Stimulated activated CD4-positive, alpha-beta T cell treated with anti-CD3 and anti-CD28 coated beads, Interleukin-12 subunit alpha, Interleukin-12 subunit beta, amount 100 ng/mL, for 4 hours (primary cell): ENCODE measurements around the gene CCDC32.
A peak's percentile ranks its signal among the peaks of the same experiment; 100 is the strongest.
"Not testable (repeated sequence)": the region's sequence is repeated elsewhere in the genome, so short reads cannot be mapped to it uniquely, and the experiment has no call there.

Experiments used
- DNase-seq: peaks from one replicate; pipeline ENCODE4 v3.0.0-alpha.2; 2020

The CCDC32 gene

DNA sequence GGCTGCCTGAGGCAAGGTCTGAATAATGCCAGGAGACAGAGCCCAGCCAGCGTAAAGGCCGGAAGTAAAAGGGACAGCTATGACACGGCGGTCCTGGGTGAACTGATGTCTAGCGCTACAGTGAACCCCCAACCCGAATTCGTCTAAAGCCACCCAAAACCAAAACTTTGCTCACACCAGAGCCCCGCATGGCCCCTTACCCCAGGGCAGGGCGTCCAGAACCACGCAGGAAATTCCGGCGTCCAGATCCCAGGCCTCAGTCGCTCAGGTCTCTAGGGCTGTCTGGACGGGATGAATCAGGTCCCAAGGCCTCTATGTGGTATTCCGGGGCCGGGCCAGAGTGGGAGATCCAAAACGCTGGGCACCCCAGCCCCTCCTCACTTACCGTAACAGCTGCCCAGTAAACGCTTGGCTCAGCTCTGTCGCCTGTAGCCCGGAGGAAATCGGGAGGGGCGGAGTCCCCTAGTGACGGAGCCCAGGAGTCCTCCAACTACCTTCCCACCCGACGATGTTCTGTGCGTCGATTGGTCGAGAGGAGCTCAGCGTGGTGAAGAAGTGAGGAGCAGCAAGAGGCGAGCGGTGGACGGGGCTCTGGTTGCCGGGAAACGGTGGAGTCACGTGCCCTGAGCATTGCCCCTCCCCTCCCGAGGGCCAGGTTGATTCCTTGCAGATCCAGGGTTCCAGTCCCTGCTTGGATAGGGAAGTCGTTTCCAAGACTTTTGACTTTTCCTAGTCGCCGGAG lies at the start of gene CCDC32:
Gene CCDC32 (minus strand): TSS at position 452 of the 742 bp plus-strand sequence. CDS start 2,027 bp downstream, outside the sequence.
- peak; percentile 91 for DNase-seq

- DNase-seq, result no peak
Observed at GRCh38 chr15:40613080-40613479, 48.2 kb upstream of the CCDC32 start.

- DNase-seq, result no peak
Observed at GRCh38 chr15:40603935-40604334, 39.1 kb upstream of the CCDC32 start.

- no peak for DNase-seq
Observed at GRCh38 chr15:40600956-40601355, 36.1 kb upstream of the CCDC32 start.

DNA sequence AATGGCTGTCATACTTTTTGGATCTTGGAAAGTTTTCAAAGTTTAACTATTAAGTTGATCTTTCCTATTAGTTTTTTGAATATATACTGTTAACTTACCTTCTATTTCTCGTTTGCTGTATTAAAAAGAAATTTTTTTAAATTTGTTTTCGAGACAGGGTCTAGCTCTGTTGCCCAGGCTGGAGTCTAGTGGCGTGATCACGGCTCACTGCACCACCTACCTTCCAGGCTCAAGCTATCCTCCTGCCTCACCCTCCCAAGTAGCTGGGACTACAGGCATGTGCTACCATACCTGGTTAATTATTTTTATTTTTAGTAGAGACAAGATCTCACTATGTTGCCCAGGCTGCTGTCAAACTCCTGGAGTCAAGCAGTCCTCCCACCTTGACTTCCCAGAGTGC lies 33.8 kb upstream of the CCDC32 start:
- DNase-seq, result no peak

GRCh38 chr15:40598126-40598525 lies 33.3 kb upstream of the CCDC32 start:
- no peak for DNase-seq

- DNase-seq, result no peak
Observed at GRCh38 chr15:40597024-40597423, 32.2 kb upstream of the CCDC32 start.

GRCh38 chr15:40595773-40596172 lies 30.9 kb upstream of the CCDC32 start:
- DNase-seq, result no peak

DNA sequence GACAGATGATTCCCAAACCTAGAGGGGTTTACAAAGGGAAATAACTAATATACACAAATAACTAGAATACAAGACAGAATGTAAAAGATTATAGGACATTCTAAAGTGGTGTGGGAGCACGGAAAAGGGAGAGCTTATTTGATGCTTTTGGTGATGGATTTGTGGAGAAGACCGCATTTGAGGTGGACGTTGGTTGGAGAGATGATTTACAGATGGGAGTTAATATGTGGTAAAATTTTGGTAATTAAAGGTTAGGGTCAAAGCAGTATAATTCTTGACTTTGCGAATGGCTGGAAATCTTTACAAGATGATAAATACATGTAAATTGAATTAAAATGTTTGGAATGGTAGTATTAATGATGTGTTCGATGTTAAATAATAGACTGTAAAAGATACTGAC lies 30.4 kb upstream of the CCDC32 start:
- DNase-seq, result no peak

DNA sequence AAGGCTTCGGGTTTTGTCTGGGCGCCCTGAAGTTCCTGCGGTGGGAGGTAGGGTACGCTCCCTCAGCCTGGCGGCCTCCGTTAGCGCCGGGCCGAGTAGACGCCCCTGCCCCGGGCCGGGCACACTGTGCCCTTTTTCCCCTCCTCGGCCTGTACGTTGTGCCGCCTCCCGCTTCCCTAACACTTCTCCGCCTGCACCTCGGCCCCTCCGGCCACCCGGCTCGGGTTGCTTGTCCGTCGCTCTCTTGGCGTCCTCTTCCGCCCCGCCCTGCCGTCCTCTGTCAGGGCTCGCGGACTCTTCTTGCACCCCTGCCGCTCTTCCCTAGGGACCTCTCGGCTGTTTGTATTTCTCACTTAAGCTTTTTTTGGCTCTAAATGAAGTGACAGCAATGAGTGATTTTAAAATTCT lies 29.6 kb upstream of the CCDC32 start:
- DNase-seq, result no peak

GRCh38 chr15:40593588-40594428 lies 29.0 kb upstream of the CCDC32 start, which contains the start of gene KNL1:
TSS of gene KNL1 (plus strand) at chr15:40594249. CDS start at chr15:40602932, 8,683 bp downstream.
- peak; percentile 82 for DNase-seq

GRCh38 chr15:40593165-40593564 lies 28.3 kb upstream of the CCDC32 start:
- no peak for DNase-seq

DNA sequence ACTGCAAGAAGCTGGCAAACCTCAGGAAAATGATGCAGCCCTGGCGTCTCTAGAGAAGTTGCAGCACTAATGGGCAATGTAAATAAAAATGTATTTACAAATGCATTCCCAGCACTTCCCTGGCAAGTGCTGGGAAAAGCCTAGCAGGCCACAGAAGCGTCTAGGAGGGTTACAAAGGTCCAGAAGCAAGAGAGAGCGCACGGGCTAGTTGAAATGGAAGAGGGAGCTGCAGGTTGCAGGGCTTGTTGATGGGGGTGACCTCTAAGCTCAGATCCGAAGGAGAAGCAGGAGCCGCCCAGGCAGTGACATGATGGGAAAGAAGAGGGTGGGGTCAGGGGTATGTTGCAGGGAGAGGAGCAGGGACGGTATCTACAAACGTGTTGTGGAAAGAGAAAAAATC lies 26.5 kb upstream of the CCDC32 start:
- DNase-seq, result no peak

DNA sequence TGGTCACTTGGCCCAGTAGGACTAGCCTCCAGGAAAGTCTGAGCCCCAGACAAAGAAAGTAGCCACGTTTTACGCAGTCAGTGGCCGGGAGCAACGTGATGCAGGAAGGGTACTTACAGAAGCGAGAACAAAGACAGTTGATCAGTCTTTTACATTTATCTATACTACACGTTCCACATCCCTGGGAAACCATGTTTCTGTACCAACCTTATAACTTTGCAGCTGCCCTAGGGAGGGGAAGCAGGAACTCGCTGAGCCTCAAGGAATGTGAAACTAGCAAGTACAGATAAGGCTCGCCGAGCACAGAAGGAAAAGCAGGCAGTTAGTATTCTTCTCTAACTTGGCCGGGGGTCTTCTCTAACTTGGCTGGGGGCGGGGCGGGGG lies 25.8 kb upstream of the CCDC32 start:
- no peak for DNase-seq

DNA sequence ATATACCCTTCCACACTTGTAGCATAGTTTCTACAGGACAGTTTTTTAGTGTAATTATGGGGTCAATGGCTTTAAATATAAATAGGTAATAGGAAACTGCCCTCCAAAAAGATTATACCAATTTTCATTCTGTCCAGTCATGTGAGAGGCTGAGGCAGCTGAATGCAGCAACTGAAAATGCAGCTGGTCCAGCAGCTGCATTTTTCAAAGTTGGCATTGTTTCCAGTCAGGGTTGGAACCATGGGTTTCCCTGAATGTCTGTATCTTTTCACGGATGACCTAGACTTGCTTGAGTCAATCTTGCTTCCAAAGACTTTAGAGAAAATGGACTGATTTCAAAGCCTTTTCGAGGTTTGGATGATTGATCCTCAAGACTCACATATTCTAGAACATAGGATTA lies 19.3 kb upstream of the CCDC32 start:
- DNase-seq, result no peak

DNA sequence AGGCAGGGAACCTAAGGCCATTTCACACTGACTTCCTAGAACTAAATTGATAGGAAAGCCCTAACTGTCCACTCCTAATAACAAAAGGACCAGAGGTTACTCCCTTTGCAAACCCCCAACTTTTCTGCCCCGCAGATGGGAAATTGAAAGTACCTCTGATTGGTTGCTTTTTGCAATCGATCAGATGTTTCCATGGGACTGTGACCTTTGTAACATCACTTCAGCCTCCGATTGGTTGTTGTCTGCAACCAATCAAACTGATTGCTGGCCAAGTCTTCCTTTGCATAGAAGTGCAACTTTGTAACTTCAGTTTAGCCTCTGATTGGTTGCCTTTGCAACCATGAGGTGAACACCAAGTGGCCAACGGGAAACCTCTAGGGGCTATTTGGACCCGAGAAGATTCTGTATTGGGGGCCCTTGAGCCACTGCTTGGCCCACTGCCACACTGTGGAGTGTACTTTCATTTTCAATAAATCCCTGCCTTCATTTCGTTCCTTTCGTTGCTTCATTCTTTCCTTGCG lies 17.9 kb upstream of the CCDC32 start:
- DNase-seq, result no peak

DNA sequence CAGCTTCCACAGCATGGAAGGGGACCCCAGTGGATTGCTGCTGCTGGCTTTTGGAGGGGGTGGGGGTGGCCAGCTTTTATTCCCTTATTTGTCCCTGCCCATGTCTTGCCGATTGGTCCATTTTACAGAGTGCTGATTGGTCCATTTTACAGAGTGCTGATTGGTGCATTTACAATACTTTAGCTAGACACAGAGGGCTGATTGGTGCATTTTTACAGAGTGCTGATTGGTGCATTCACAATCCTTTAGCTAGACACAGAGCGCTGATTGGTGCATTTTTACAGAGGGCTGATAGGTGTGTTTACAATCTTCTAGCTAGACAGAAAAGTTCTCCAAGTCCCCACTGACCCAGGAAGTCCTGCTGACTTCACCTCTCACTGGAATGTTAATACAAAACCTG lies 17.0 kb upstream of the CCDC32 start:
- not testable (repeated sequence) for DNase-seq

DNA sequence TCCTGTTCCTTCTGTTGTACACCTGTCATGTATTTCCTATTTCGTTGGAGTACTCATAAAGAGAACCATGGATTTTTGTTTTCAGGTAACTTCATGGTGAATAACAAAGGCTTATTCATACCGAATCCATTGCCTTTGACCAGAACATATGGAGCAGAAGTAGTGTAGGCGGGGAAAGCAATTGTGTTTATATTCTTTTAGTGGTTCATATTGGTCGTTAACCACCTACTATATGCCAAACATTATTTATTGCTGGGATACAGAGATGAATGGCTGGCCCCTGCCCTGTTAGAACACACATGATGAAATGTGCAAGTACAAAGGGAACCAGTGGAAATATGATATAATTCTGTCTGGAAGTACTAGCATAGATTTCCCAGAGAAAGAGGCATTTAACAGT lies 14.1 kb upstream of the CCDC32 start:
- DNase-seq, result no peak

DNA sequence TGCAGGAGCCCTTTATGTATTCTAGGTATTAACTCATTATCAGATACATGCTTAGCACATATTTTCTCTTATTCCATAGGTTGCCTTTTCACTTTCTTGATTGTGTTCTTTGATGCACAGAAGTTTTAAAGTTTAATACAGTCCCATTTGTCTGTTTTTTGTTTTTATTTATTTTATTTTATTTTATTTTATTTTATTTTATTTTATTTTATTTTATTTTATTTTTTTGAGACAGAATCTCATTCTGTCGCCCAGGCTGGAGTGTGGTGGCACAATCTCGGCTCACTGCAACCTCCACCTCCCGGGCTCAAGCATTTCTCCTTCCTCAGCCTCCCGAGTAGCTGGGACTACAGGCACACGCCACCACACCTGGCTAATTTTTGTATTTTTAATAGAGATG lies 12.1 kb upstream of the CCDC32 start:
- DNase-seq, result not testable (repeated sequence)

DNA sequence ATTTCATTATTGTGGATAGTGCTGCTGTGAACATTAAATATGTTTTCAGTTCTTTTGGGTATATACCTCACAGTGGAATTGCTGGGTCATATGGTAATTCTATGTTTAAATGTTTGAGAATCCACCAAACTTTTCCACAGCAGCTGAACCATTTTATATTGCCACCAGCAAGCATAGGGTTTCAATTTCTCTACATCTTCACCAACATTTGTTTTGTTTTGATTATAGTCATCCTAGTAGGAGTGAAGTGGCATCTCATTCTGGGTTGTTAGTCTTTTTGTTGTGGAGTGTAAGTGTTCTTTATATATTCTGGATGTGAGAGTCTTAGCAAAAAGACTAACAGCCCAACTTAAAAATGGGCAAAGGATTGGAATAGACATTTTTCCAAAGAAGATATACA lies 10.3 kb upstream of the CCDC32 start:
- DNase-seq, result no peak

DNA sequence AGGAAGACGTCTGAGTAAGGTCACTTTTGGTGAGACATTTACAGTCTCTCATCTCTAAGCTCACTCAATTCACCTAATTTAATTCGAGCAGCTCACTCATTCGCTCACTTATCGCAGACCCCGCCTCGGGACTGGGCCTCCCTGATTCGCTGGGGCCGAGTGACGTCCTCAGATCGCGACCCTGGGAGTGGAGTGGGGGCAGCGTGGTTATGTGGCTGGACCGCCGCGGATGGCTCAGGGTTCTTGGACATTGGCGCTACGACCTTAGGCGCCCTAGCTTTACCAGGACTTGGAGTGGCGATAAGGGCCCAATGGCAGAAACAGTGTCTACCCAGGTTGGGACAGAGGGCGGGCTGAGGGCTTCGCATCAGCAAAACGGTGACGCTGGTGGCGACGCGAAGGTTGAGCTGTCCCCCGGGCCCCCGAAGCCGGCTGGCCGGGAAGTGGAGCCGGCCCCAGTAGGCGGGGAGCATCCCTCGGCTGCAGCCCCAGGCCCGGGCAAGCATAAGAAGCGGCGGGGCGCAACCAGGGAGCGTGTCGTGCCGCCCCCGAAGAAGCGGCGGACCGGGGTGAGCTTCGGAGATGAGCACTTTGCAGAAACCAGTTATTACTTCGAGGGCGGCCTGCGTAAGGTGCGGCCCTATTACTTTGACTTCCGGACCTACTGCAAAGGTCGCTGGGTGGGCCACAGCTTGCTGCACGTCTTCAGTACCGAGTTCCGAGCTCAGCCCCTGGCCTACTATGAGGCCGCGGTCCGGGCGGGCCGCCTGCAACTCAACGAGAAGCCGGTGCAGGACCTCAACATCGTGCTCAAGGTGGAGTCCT lies 4.5 kb upstream of the CCDC32 start, which contains the start of gene RPUSD2:
Gene RPUSD2 (plus strand): TSS at position 171 of the 825 bp plus-strand sequence. CDS start 39 bp downstream, at position 210.
- peak; percentile 90 for DNase-seq

- no peak for DNase-seq
Observed at GRCh38 chr15:40567111-40567510, 2.3 kb upstream of the CCDC32 start.
